H9 (cell line): ENCODE data around the gene SLC25A25. TPM values are rescaled to one million over a fixed set of nuclear protein-coding genes. Genes with fewer than 3 reads are reported as not detected.

Source experiments
- DNase-seq: peaks from one replicate; pipeline ENCODE4 v3.0.0-alpha.2; 2017
- H2AFZ ChIP-seq: one replicate; pipeline ENCODE4 v1.6.1; 2013; ENCODE audit warnings: mild to moderate bottlenecking, low read length, control low read depth, moderate library complexity
- H2AK5ac ChIP-seq: 2 replicates; pipeline ENCODE4 v1.6.1; 2013; ENCODE audit warnings: low read length, control low read depth, mixed read lengths; ENCODE audit not compliant: insufficient read length
- H2BK120ac ChIP-seq: one replicate; pipeline ENCODE4 v1.6.1; 2013; ENCODE audit warnings: low read depth, mild to moderate bottlenecking, low read length, control low read depth, inconsistent platforms; ENCODE audit not compliant: poor library complexity, severe bottlenecking
- H2BK12ac ChIP-seq: 2 replicates; pipeline ENCODE4 v1.6.1; 2013; ENCODE audit warnings: low read length, control low read depth, mixed read lengths, low read depth; ENCODE audit not compliant: insufficient read length
- H2BK15ac ChIP-seq: 2 replicates; pipeline ENCODE4 v1.6.1; 2013; ENCODE audit warnings: low read depth, low read length, control low read depth
- H2BK20ac ChIP-seq: one replicate; pipeline ENCODE4 v1.6.1; 2013; ENCODE audit warnings: low read depth, mild to moderate bottlenecking, low read length, control low read depth, inconsistent platforms; ENCODE audit not compliant: poor library complexity, severe bottlenecking
- H2BK5ac ChIP-seq: 2 replicates; pipeline ENCODE4 v1.6.1; 2013; ENCODE audit warnings: low read length, control low read depth, mixed read lengths; ENCODE audit not compliant: insufficient read length
- H3K14ac ChIP-seq: 2 replicates; pipeline ENCODE4 v1.6.1; 2013; ENCODE audit warnings: low read length, control low read depth; ENCODE audit not compliant: insufficient read depth
- H3K18ac ChIP-seq: 2 replicates; pipeline ENCODE4 v1.6.1; 2013; ENCODE audit warnings: low read depth, mild to moderate bottlenecking, mixed read lengths, low read length, control low read depth; ENCODE audit not compliant: insufficient read length
- H3K23ac ChIP-seq: 2 replicates; pipeline ENCODE4 v1.6.1; 2013; ENCODE audit warnings: low read length, control low read depth, mixed read lengths, low read depth; ENCODE audit not compliant: insufficient read length
- H3K23me2 ChIP-seq: 2 replicates; pipeline ENCODE4 v1.6.1; 2013; ENCODE audit warnings: low read depth, mild to moderate bottlenecking, mixed read lengths, low read length, control low read depth; ENCODE audit not compliant: insufficient read length, poor library complexity, severe bottlenecking
- H3K27ac ChIP-seq: 2 replicates; pipeline ENCODE4 v1.5.1; 2013; ENCODE audit warnings: low read length, control low read depth, mixed read lengths, low read depth; ENCODE audit not compliant: insufficient read length
- H3K27me3 ChIP-seq: 2 replicates; pipeline ENCODE4 v1.6.1; 2013; ENCODE audit warnings: low read length, control low read depth, inconsistent platforms; ENCODE audit not compliant: insufficient read depth
- H3K4ac ChIP-seq: 2 replicates; pipeline ENCODE4 v1.6.1; 2013; ENCODE audit warnings: low read depth, mild to moderate bottlenecking, control low read depth, inconsistent platforms, low read length, moderate library complexity
- H3K4me1 ChIP-seq: 2 replicates; pipeline ENCODE4 v1.6.1; 2013; ENCODE audit warnings: low read length, control low read depth, inconsistent platforms; ENCODE audit not compliant: insufficient read depth
- H3K4me2 ChIP-seq: 2 replicates; pipeline ENCODE4 v1.6.1; 2013; ENCODE audit warnings: low read length, control low read depth, mixed read lengths; ENCODE audit not compliant: insufficient read length, insufficient read depth
- H3K56ac ChIP-seq: 2 replicates; pipeline ENCODE4 v1.6.1; 2013; ENCODE audit warnings: low read depth, mild to moderate bottlenecking, mixed read lengths, low read length, control low read depth; ENCODE audit not compliant: insufficient read length
- H3K79me1 ChIP-seq: 2 replicates; pipeline ENCODE4 v1.6.1; 2013; ENCODE audit warnings: low read depth, mild to moderate bottlenecking, moderate library complexity, low read length, control low read depth, inconsistent platforms; ENCODE audit not compliant: insufficient read depth, poor library complexity, severe bottlenecking
- H3K79me2 ChIP-seq: 2 replicates; pipeline ENCODE4 v1.6.1; 2013; ENCODE audit warnings: low read length, control low read depth, inconsistent platforms; ENCODE audit not compliant: insufficient read depth
- H3K9ac ChIP-seq: 2 replicates; pipeline ENCODE4 v1.6.1; 2013; ENCODE audit warnings: low read length, control low read depth, mixed read lengths; ENCODE audit not compliant: insufficient read length; ENCODE audit errors: extremely low read depth
- H3K9me3 ChIP-seq: one replicate; pipeline ENCODE4 v1.6.1; 2013; ENCODE audit warnings: low read depth, low read length, inconsistent platforms; ENCODE audit not compliant: control insufficient read depth
- H3T11ph ChIP-seq: one replicate; pipeline ENCODE4 v1.6.1; 2013; ENCODE audit warnings: mild to moderate bottlenecking, low read length, control low read depth, inconsistent platforms
- H4K20me1 ChIP-seq: one replicate; pipeline ENCODE4 v1.6.1; 2013; ENCODE audit not compliant: control insufficient read depth, insufficient read length, insufficient read depth
- H4K5ac ChIP-seq: 2 replicates; pipeline ENCODE4 v1.6.1; 2013; ENCODE audit warnings: low read depth, mild to moderate bottlenecking, mixed read lengths, low read length, control low read depth; ENCODE audit not compliant: insufficient read length
- H4K8ac ChIP-seq: replicated peaks from 2 replicates; pipeline ENCODE4 v1.6.1; 2013; ENCODE audit warnings: low read length, control low read depth, mixed read lengths, low read depth; ENCODE audit not compliant: insufficient read length
- H4K91ac ChIP-seq: 2 replicates; pipeline ENCODE4 v1.6.1; 2013; ENCODE audit warnings: low read depth, mild to moderate bottlenecking, moderate library complexity, mixed read lengths, low read length, control low read depth; ENCODE audit not compliant: insufficient read length
- H3K27ac Mint-ChIP-seq, 3 experiments: 2 replicates in 2 of 3; 3 replicates in 1 of 3; pipeline ENCODE4 v1.8.0; 2020 to 2021; ENCODE audit warnings: mixed read lengths in 3 of 3, mild to moderate bottlenecking in 1 of 3, moderate library complexity in 1 of 3
- H3K27me3 Mint-ChIP-seq: 2 replicates; pipeline ENCODE4 v1.8.0; 2021; ENCODE audit warnings: low read depth, mild to moderate bottlenecking, moderate library complexity, mixed read lengths
- H3K36me3 Mint-ChIP-seq, 3 experiments: 2 replicates in 2 of 3; 3 replicates in 1 of 3; pipeline ENCODE4 v1.8.0; 2020 to 2021; ENCODE audit warnings: low read depth in 3 of 3, mixed read lengths in 3 of 3; ENCODE audit not compliant: insufficient read depth in 1 of 3
- H3K4me1 Mint-ChIP-seq, 2 experiments: 2 replicates each; pipeline ENCODE4 v1.8.0; 2020; ENCODE audit warnings: mixed read lengths in 2 of 2
- H3K4me3 Mint-ChIP-seq, 2 experiments: 2 replicates in 1 of 2; 3 replicates in 1 of 2; pipeline ENCODE4 v1.8.0; 2020 to 2021; ENCODE audit warnings: mild to moderate bottlenecking in 2 of 2, mixed read lengths in 2 of 2, moderate library complexity in 1 of 2
- H3K9me3 Mint-ChIP-seq, 2 experiments: 2 replicates in 1 of 2; 3 replicates in 1 of 2; pipeline ENCODE4 v1.8.0; 2020; ENCODE audit warnings: mild to moderate bottlenecking in 2 of 2, mixed read lengths in 2 of 2, moderate library complexity in 1 of 2
- CTCF ChIP-seq: fragments of 200-600 bp; sonication (generic); conservative IDR thresholded peaks from 3 replicates; pipeline ENCODE4 v1.8.0; 2021; ENCODE audit warnings: antibody characterized with exemption, mild to moderate bottlenecking
- WGBS: extraction: QIAGEN DNeasy Blood & Tissue Kit; methylation state at CpG from one replicate; pipeline ENCODE4 v1.1.7; 2013; ENCODE audit warnings: missing lambda C conversion rate, low lambda C conversion rate, mixed read lengths; ENCODE audit not compliant: insufficient read length; ENCODE audit errors: extremely low coverage; 5-methylcytosine and 5-hydroxymethylcytosine counted together
- total RNA-seq: library from RNA; stranded (reverse); gene quantifications from 2 replicates; pipeline ENCODE4 v1.2.1, GENCODE V29; 2021

The SLC25A25 gene
- total RNA-seq, 1 experiment from 2014 or later: 16.9 TPM

GRCh38 chr9:128155736-128156500 lies 87.9 kb downstream of the SLC25A25 start:
- H3K36me3 Mint-ChIP-seq: no peaks in the 10 kb centered on the region
- H3K27ac ChIP-seq: no peak overlapping the region
- DNase-seq: no peak
- no peak overlapping the region for H3K4me2 ChIP-seq
- H3K79me1 ChIP-seq: no peaks in the 10 kb centered on the region
- H4K20me1 ChIP-seq: no peaks in the 10 kb centered on the region
- no peak overlapping the region for H2AK5ac ChIP-seq
- H3K23ac ChIP-seq: no peak overlapping the region
- H4K8ac ChIP-seq: no peak overlapping the region
- no peak overlapping the region for H2BK15ac ChIP-seq
- H3K27me3 ChIP-seq: no peaks in the 10 kb centered on the region
- no peak overlapping the region for H3K9ac ChIP-seq
- H3K27ac Mint-ChIP-seq: no peak overlapping the region
- H3K27me3 Mint-ChIP-seq: peaks cover 2% of the 10 kb centered on the region; the same call in 1 of the 2 replicates
- H4K91ac ChIP-seq: no peak overlapping the region
- H3K23me2 ChIP-seq: peaks cover 7% of the 10 kb centered on the region
- H3K4me1 Mint-ChIP-seq: peaks cover 4 to 7% of the 10 kb centered on the region in 2 experiments
- H3T11ph ChIP-seq: no peak overlapping the region
- H3K4me3 Mint-ChIP-seq: no peak overlapping the region
- H2BK20ac ChIP-seq: no peak overlapping the region
- WGBS: no CpG with 5 or more reads among the region's 7 CpGs
- no peak overlapping the region for H4K5ac ChIP-seq
- no peak overlapping the region for H3K4ac ChIP-seq
- no peak overlapping the region for H2BK5ac ChIP-seq
- no peak overlapping the region for H2AFZ ChIP-seq
- no peaks in the 10 kb centered on the region for H3K9me3 Mint-ChIP-seq
- H2BK12ac ChIP-seq: no peak overlapping the region
- no peak overlapping the region for H3K18ac ChIP-seq
- no peak overlapping the region for H2BK120ac ChIP-seq
- no peak overlapping the region for H3K14ac ChIP-seq
- H3K79me2 ChIP-seq: no peaks in the 10 kb centered on the region
- no peaks in the 10 kb centered on the region for H3K4me1 ChIP-seq
- no peak for TF ChIP-seq CTCF
- no peaks in the 10 kb centered on the region for H3K9me3 ChIP-seq
- no peak overlapping the region for H3K56ac ChIP-seq

Other genes starting within 250 kb of the SLC25A25 start
- gene ENG, start 213.6 kb upstream of the SLC25A25 start, total RNA-seq: 1.8 and 2.1 TPM in 2 replicates
- 31.6 and 41.9 TPM in 2 replicates for gene AK1, start 190.6 kb upstream of the SLC25A25 start, total RNA-seq
- gene ST6GALNAC6, start 168.6 kb upstream of the SLC25A25 start, total RNA-seq: 29.8 and 30.2 TPM in 2 replicates
- gene ST6GALNAC4, start 151.2 kb upstream of the SLC25A25 start, total RNA-seq: 15.4 and 16.5 TPM in 2 replicates
- gene PIP5KL1, start 137.5 kb upstream of the SLC25A25 start, total RNA-seq: 9.0 and 11.6 TPM in 2 replicates
- gene DPM2, start 130.4 kb upstream of the SLC25A25 start, total RNA-seq: 44.7 and 46.1 TPM in 2 replicates
- 52.3 and 59.5 TPM in 2 replicates for gene EEIG1, start 87.2 kb upstream of the SLC25A25 start, total RNA-seq
- 6.3 TPM in 2 replicates for gene NAIF1, start 912 bp upstream of the SLC25A25 start, total RNA-seq
- 60.4 and 63.9 TPM in 2 replicates for gene PTGES2, start 59.5 kb downstream of the SLC25A25 start, total RNA-seq
- not detected in 2 replicates for gene LCN2, start 81.2 kb downstream of the SLC25A25 start, total RNA-seq
- gene BBLN, start 92.0 kb downstream of the SLC25A25 start, total RNA-seq: 72.5 and 74.9 TPM in 2 replicates
- gene CIZ1, start 123.3 kb downstream of the SLC25A25 start, total RNA-seq: 101 and 104 TPM in 2 replicates
- gene DNM1, start 135.1 kb downstream of the SLC25A25 start, total RNA-seq: 54.3 and 58.0 TPM in 2 replicates
- 44.2 and 51.0 TPM in 2 replicates for gene GOLGA2, start 207.8 kb downstream of the SLC25A25 start, total RNA-seq
- 25.0 and 25.6 TPM in 2 replicates for gene SWI5, start 208.0 kb downstream of the SLC25A25 start, total RNA-seq